GM21619 (cell line): ENCODE data around the gene FN3K.
"Not testable (repeated sequence)": the region's sequence is repeated elsewhere in the genome, so short reads cannot be mapped to it uniquely, and the experiment has no call there.

Experiments
- ATAC-seq: cut with Tn5 transposase; IDR thresholded peaks from one replicate; pipeline ENCODE4 v1.9.1; 2021; ENCODE audit not compliant: unreplicated experiment

Gene FN3K

GRCh38 chr17:82736511-82737185 lies 1.2 kb downstream of the FN3K start:
- ATAC-seq: no peak

GRCh38 chr17:82737967-82738877 lies 2.8 kb downstream of the FN3K start:
- ATAC-seq: no peak

GRCh38 chr17:82740906-82741759 lies 5.7 kb downstream of the FN3K start:
- no peak for ATAC-seq

- ATAC-seq: no peak
Measured at GRCh38 chr17:82743344-82744219, 8.2 kb downstream of the FN3K start.

GRCh38 chr17:82744736-82745135 lies 9.3 kb downstream of the FN3K start:
- not testable (repeated sequence) for ATAC-seq

GRCh38 chr17:82745524-82745923 lies 10.1 kb downstream of the FN3K start:
- ATAC-seq: no peak

GRCh38 chr17:82748756-82749155 lies 13.3 kb downstream of the FN3K start:
- ATAC-seq: no peak

GRCh38 chr17:82750241-82750908 lies 15.0 kb downstream of the FN3K start:
- ATAC-seq: no peak

- ATAC-seq: peak; percentile 16
Measured at GRCh38 chr17:82751171-82751570, 15.8 kb downstream of the FN3K start.

GRCh38 chr17:82751571-82752370 lies 16.4 kb downstream of the FN3K start, which contains the start of gene TBCD:
TBCD (plus strand) TSS chr17:82752065; CDS start chr17:82752194, 129 bp downstream.
- ATAC-seq: peak; percentile 66

- peak; percentile 37 for ATAC-seq
Measured at GRCh38 chr17:82752371-82753200, 17.2 kb downstream of the FN3K start.

GRCh38 chr17:82753201-82753464 lies 17.7 kb downstream of the FN3K start:
- ATAC-seq: no peak

- no peak for ATAC-seq
Measured at GRCh38 chr17:82754297-82755208, 19.1 kb downstream of the FN3K start.

GRCh38 chr17:82756166-82756565 lies 20.8 kb downstream of the FN3K start:
- no peak for ATAC-seq

- ATAC-seq: no peak
Measured at GRCh38 chr17:82765371-82765770, 30.0 kb downstream of the FN3K start.

GRCh38 chr17:82767041-82767754 lies 31.8 kb downstream of the FN3K start:
- ATAC-seq: no peak

- no peak for ATAC-seq
Measured at GRCh38 chr17:82769041-82769440, 33.6 kb downstream of the FN3K start.
